ENCODE results near the gene ZPLD1.

The ZPLD1 gene

GRCh38 chr3:102526865-102527264, 92.0 kb downstream of the ZPLD1 start:
- in situ Hi-C loops (cut with HindIII; ENCODE audit: low pct_ligation_motif_present, low sequenced_read_pairs) = loop anchor here (25.0 kb wide), 2 partner anchors 290 to 715 kb away; no protein-coding TSS in a partner anchor
- Histone ChIP-seq H3K27ac (no peak overlapping the region), H3K27me3 (replicated peaks) (no peaks in the 10 kb centered on the region), H3K36me3 (replicated peaks) (no peaks in the 10 kb centered on the region), H3K4me3 (ENCODE audit: low read depth, low read length) (no peak overlapping the region)
- TF ChIP-seq CTCF (IDR thresholded peaks at IDR 0.05; ENCODE audit: low read depth, low read length, missing control alignments) = no peak
- DNase-seq = no peak

GRCh38 chr3:102528727-102529126, 93.9 kb downstream of the ZPLD1 start:
- in situ Hi-C loops (cut with HindIII; ENCODE audit: low pct_ligation_motif_present, low sequenced_read_pairs) = loop anchor here (25.0 kb wide), 2 partner anchors 291 to 716 kb away; no protein-coding TSS in a partner anchor
- H3K27ac ChIP-seq = no peak overlapping the region
- no peak for TF ChIP-seq CTCF (IDR thresholded peaks at IDR 0.05; ENCODE audit: low read depth, low read length, missing control alignments)
- DNase-seq = no peak
- no peaks in the 10 kb centered on the region for H3K36me3 ChIP-seq (replicated peaks)
- no peak overlapping the region for H3K4me3 ChIP-seq (ENCODE audit: low read depth, low read length)
- no peaks in the 10 kb centered on the region for H3K27me3 ChIP-seq (replicated peaks)
